ENCODE data around the gene TPD52L1. TPM values are rescaled to one million over a fixed set of nuclear protein-coding genes. Genes with fewer than 3 reads are reported as not detected.

Gene TPD52L1
- total and polyA plus RNA-seq, 2 experiments from 2014 or later = 5.1 to 12.3 TPM

GRCh38 chr6:125212377-125212776, 58.8 kb downstream of the TPD52L1 start:
- no peak overlapping the region for H3K9ac ChIP-seq
- no peaks in the 10 kb centered on the region for H3K79me2 ChIP-seq (ENCODE audit: insufficient read depth)
- no peak overlapping the region for H2AFZ ChIP-seq
- H3K36me3 ChIP-seq (ENCODE audit: low read depth) = no peaks in the 10 kb centered on the region
- H3K4me3 ChIP-seq = no peak overlapping the region
- H3K9me3 ChIP-seq (ENCODE audit: low read depth) = no peaks in the 10 kb centered on the region
- no peaks in the 10 kb centered on the region for H3F3A ChIP-seq (ENCODE audit: insufficient read depth)
- DNase-seq = no peak
- H3K4me1 ChIP-seq (ENCODE audit: insufficient read depth) = 0 out of 2 replicates have a peak, but pooled peaks cover 5% of the 10 kb centered on the region
- 64 to 72% methylated on average over 2 of the region's 2 CpGs for WGBS, 2 experiments (ENCODE audit: low coverage in 1 of 2, low lambda C conversion rate in 2 of 2, missing lambda C conversion rate in 2 of 2)
- no peak overlapping the region for H3K4me2 ChIP-seq (ENCODE audit: unreplicated experiment)
- H3K27me3 ChIP-seq (replicated peaks; ENCODE audit: insufficient read depth) = no peaks in the 10 kb centered on the region
- no peak overlapping the region for H3K27ac ChIP-seq
- no peaks in the 10 kb centered on the region for H4K20me1 ChIP-seq (ENCODE audit: insufficient read depth)
- TF ChIP-seq EZH2phosphoT487 (IDR thresholded peaks at IDR 0.05; ENCODE audit: insufficient read depth, low read depth) (no peak), EZH2 (IDR thresholded peaks at IDR 0.05; ENCODE audit: insufficient read depth, poor library complexity, severe bottlenecking) (no peak)
- in situ Hi-C loops (cut with MboI) = no loop called here
- no peaks in the 10 kb centered on the region for H3K9me2 ChIP-seq (ENCODE audit: insufficient read depth)

DNA sequence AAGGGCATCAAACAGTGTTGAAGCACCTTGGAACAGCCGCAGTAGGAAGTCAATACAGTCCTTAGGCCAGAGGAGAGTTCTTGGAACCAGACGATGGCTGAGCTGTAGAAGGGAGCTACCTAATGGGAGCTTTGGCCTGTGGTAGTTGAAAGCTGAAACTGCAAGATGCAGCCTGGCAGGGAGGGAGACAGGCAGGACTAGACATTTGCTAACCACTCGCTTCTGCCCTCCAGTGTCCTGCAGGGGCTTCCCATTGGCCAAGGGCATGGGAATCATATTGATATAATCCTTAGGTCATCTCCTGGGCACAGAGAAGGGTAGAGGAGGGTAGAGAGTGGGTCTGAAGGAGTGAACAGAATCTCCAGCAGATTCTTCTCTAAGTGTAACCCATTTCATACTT, 60.4 kb downstream of the TPD52L1 start:
- in situ Hi-C loops (cut with MboI) = no loop called here
- TF ChIP-seq EZH2phosphoT487 (IDR thresholded peaks at IDR 0.05; ENCODE audit: insufficient read depth, low read depth) (no peak), EZH2 (IDR thresholded peaks at IDR 0.05; ENCODE audit: insufficient read depth, poor library complexity, severe bottlenecking) (no peak)
- WGBS, 2 experiments (ENCODE audit: low coverage in 1 of 2, low lambda C conversion rate in 2 of 2, missing lambda C conversion rate in 2 of 2) = 79 to 90% methylated on average over 3 of the region's 3 CpGs

GRCh38 chr6:125215252-125215819, 61.8 kb downstream of the TPD52L1 start:
- H3K27me3 ChIP-seq (replicated peaks; ENCODE audit: insufficient read depth) = no peaks in the 10 kb centered on the region
- peaks cover 5% of the 10 kb centered on the region; the same call in 1 of the 2 replicates for H3K4me1 ChIP-seq (ENCODE audit: insufficient read depth)
- TF ChIP-seq EZH2 (IDR thresholded peaks at IDR 0.05; ENCODE audit: insufficient read depth, poor library complexity, severe bottlenecking) (no peak), EZH2phosphoT487 (IDR thresholded peaks at IDR 0.05; ENCODE audit: insufficient read depth, low read depth) (no peak)
- no peaks in the 10 kb centered on the region for H3F3A ChIP-seq (ENCODE audit: insufficient read depth)
- H3K9me2 ChIP-seq (ENCODE audit: insufficient read depth) = no peaks in the 10 kb centered on the region
- H4K20me1 ChIP-seq (ENCODE audit: insufficient read depth) = no peaks in the 10 kb centered on the region
- no peaks in the 10 kb centered on the region for H3K9me3 ChIP-seq (ENCODE audit: low read depth)
- H3K4me3 ChIP-seq = no peak overlapping the region
- no peaks in the 10 kb centered on the region for H3K79me2 ChIP-seq (ENCODE audit: insufficient read depth)
- in situ Hi-C loops (cut with MboI) = no loop called here
- no peak overlapping the region for H3K4me2 ChIP-seq (ENCODE audit: unreplicated experiment)
- H2AFZ ChIP-seq = no peak overlapping the region
- WGBS, 2 experiments (ENCODE audit: low coverage in 1 of 2, low lambda C conversion rate in 2 of 2, missing lambda C conversion rate in 2 of 2) = 73 to 83% methylated on average over 4 of the region's 4 CpGs
- DNase-seq = no peak
- H3K9ac ChIP-seq = no peak overlapping the region
- H3K27ac ChIP-seq = no peak overlapping the region
- H3K36me3 ChIP-seq (ENCODE audit: low read depth) = no peaks in the 10 kb centered on the region

More for the DNA sequence above, 60.4 kb downstream of the TPD52L1 start:
- no peaks in the 10 kb centered on the region for H3K79me2 ChIP-seq (ENCODE audit: insufficient read depth)
- no peak overlapping the region for H3K9ac ChIP-seq
- DNase-seq = no peak
- H3K9me3 ChIP-seq (ENCODE audit: low read depth) = no peaks in the 10 kb centered on the region
- H4K20me1 ChIP-seq (ENCODE audit: insufficient read depth) = no peaks in the 10 kb centered on the region
- H2AFZ ChIP-seq = no peak overlapping the region
- no peak overlapping the region for H3K4me3 ChIP-seq
- no peaks in the 10 kb centered on the region for H3K9me2 ChIP-seq (ENCODE audit: insufficient read depth)
- no peaks in the 10 kb centered on the region for H3F3A ChIP-seq (ENCODE audit: insufficient read depth)
- H3K27ac ChIP-seq = no peak overlapping the region
- no peaks in the 10 kb centered on the region for H3K27me3 ChIP-seq (replicated peaks; ENCODE audit: insufficient read depth)
- H3K4me2 ChIP-seq (ENCODE audit: unreplicated experiment) = no peak overlapping the region
- H3K36me3 ChIP-seq (ENCODE audit: low read depth) = no peaks in the 10 kb centered on the region
- 0 out of 2 replicates have a peak, but pooled peaks cover 5% of the 10 kb centered on the region for H3K4me1 ChIP-seq (ENCODE audit: insufficient read depth)

- Histone ChIP-seq H3K9me3 (ENCODE audit: low read depth) (no peaks in the 10 kb centered on the region), H3K9me2 (ENCODE audit: insufficient read depth) (no peaks in the 10 kb centered on the region), H3K4me1 (ENCODE audit: insufficient read depth) (peaks cover 12% of the 10 kb centered on the region), H3K79me2 (ENCODE audit: insufficient read depth) (no peaks in the 10 kb centered on the region), H3K4me2 (ENCODE audit: unreplicated experiment) (no peak overlapping the region), H4K20me1 (ENCODE audit: insufficient read depth) (no peaks in the 10 kb centered on the region), H3K36me3 (ENCODE audit: low read depth) (no peaks in the 10 kb centered on the region), H3K4me3 (no peak overlapping the region), H3K27me3 (replicated peaks; ENCODE audit: insufficient read depth) (no peaks in the 10 kb centered on the region), H3K9ac (no peak overlapping the region), H3F3A (ENCODE audit: insufficient read depth) (no peaks in the 10 kb centered on the region), H3K27ac (no peak overlapping the region), H2AFZ (no peak overlapping the region)
- TF ChIP-seq EZH2 (IDR thresholded peaks at IDR 0.05; ENCODE audit: insufficient read depth, poor library complexity, severe bottlenecking) = no peak
- no peak for TF ChIP-seq EZH2phosphoT487 (IDR thresholded peaks at IDR 0.05; ENCODE audit: insufficient read depth, low read depth)
- DNase-seq = no peak
- in situ Hi-C loops (cut with MboI) = no loop called here
- WGBS, 2 experiments (ENCODE audit: low coverage in 1 of 2, low lambda C conversion rate in 2 of 2, missing lambda C conversion rate in 2 of 2) = 66 to 71% methylated on average over 2 of the region's 2 CpGs
Measured at GRCh38 chr6:125216015-125216414, 62.4 kb downstream of the TPD52L1 start.
